GM19372 (cell line): ENCODE measurements around the gene CPT2.

Experiments
- ATAC-seq: cut with Tn5 transposase; IDR thresholded peaks from one replicate; pipeline ENCODE4 v1.9.1; 2021; ENCODE audit warnings: mild to moderate bottlenecking, low read depth, moderate library complexity; ENCODE audit not compliant: unreplicated experiment

CPT2 gene

GRCh38 chr1:53196485-53197290 is at the start of gene CPT2:
TSS of gene CPT2 (plus strand) at chr1:53196824. CDS start at chr1:53196944, 120 bp downstream.
- peak; percentile 98 for ATAC-seq

GRCh38 chr1:53147174-53147573 is 49.5 kb upstream of the CPT2 start:
- ATAC-seq = no peak

DNA sequence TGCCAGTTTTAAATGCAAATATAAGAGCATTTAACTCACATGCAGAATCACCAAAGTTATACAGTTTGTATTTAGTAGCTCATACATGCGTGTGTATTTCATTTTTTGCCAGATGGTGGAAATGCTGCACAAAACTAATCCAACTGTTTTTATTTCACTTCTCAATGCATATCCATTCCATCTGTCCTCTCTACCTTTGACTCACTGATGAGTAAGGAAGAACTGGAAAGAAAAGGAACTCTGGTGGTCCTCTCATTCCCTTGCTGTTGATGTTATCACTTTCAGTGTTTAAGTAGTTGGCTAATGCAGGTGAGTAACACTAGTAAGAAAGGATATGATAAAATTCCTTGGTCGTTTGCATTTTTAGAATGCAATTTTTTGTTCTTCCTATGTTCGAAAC is 48.5 kb upstream of the CPT2 start:
- no peak for ATAC-seq

DNA sequence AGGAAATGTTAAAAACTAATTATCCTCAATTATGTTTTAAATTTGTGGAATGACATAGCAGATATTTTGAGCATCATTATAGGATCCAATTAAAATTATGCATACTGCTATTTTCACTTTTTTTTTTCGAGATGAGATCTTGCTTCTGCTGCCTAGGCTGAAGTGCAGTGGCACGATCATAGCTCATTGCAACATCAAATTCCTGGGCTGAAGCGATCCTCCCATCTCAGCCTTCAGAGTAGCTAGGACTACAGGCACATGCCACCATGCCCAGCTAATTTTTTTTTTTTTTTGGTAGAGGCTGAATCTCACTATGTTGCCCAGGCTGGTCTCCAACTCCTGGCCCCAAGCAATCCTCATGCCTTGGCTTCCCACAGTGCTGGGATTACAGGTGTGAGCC is 42.9 kb upstream of the CPT2 start:
- no peak for ATAC-seq

DNA sequence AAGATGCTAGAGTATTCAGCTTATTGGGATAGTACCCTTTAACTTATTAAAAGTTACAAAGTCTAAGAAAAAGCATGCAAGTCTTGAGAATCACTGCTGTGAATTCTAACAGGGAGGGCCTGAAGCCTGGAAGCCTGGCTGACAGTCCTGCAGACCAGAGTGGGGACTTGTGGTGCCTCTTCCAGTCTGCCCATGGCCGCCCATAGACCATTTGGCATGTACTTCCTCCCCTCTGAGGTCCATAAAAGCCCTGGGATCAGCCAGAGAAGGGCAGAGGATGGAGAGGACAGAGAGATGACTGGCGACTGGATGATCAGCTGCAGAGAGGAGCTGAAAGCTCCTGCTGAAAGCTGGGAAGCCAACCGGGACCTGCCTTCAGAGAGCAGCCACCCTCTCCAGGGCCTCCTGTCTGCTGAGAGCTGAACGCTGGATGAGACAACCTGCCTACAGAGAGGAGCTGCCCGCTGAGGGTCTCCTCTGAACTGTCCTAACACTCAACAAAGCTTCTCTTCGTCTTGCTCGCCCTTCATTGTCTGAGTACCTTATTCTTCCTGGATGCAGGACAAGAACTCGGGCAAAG is 41.7 kb upstream of the CPT2 start:
- ATAC-seq = no peak

DNA sequence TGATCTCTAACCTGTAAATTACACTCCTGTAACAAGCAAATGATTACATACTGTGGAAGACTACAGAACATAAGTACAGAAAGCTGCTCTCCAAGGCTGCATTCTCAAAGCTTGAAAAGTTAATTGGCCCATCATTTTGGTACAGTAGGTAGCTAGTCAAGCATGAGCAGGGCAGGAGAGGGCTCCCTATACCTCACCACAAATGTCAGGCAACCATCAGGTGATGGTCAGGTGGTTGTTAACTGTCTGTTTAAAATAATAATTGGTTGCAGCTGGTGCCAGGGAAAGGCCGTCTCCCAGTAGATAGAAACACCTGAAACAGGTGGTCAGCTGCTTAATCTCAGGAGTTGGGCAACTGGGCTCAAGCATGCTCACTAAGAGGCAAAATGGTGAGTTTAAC is 41.1 kb upstream of the CPT2 start:
- ATAC-seq = no peak

DNA sequence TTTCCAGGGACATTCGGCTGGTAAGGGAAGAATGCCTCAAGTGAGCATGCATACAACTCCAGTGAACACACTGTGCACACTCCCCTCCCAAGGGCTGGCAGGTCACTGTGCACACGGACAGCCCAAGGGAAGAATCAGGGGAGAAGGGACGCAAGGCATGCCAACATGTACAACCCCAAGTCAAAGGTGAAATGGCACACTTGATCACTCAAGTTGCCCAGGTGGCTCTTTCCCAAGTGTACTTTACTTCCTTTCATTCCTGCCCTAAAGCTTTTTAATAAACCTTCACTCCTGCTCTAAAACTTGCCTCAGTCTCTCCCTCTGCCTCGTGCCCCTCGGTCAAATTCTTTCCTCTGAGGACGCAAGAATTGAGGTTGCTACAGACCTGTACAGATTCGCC is 40.7 kb upstream of the CPT2 start:
- no peak for ATAC-seq

GRCh38 chr1:53156783-53157182 is 39.8 kb upstream of the CPT2 start:
- no peak for ATAC-seq

GRCh38 chr1:53158900-53159299 is 37.7 kb upstream of the CPT2 start:
- ATAC-seq = no peak

DNA sequence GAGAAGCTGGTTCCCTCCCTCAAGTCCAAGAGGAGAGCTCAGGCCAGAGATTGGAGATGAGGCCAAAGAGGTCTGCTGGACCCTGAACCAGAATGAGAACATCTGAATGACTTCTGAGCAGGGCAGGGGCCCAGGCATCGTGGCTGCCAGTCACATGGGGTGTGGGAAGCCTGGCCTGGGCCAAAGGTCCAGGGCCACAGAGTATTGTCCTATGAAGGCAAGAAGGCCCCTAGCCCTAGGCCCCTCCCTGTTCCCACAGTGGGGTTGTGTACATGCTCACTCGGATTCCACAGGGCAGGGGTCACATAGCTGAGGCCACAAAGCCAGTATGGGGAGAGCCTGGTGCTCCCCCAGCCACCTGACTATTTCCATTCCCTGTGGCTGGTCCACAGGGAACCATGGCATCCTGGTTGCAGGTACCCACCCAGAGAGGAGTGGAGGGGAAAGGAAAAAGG is 35.7 kb upstream of the CPT2 start:
- no peak for ATAC-seq

GRCh38 chr1:53162621-53163020 is 34.0 kb upstream of the CPT2 start:
- no peak for ATAC-seq

DNA sequence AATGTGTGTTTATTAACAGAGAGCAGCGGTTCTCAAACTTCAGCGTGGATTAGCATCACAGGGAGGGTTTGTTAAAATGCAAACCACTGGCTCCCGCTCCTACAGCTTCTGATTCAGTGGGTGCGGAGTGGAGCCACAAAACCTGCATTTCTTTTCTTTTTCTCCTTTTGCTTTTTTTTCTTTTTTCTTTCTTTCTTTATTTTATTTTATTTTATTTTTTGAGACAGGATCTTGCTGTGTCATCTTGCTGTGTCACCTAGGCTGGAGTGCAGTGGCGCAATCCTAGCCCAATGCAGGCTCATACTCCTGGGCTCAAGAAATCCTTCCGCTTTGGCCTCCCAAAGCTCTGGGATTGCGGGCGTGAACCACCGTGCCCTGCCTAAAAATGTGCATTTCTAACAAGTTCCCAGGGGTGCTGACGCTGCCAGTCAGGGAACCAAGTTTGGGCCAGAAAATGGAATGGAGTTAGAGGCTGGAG is 33.3 kb upstream of the CPT2 start:
- ATAC-seq = no peak

DNA sequence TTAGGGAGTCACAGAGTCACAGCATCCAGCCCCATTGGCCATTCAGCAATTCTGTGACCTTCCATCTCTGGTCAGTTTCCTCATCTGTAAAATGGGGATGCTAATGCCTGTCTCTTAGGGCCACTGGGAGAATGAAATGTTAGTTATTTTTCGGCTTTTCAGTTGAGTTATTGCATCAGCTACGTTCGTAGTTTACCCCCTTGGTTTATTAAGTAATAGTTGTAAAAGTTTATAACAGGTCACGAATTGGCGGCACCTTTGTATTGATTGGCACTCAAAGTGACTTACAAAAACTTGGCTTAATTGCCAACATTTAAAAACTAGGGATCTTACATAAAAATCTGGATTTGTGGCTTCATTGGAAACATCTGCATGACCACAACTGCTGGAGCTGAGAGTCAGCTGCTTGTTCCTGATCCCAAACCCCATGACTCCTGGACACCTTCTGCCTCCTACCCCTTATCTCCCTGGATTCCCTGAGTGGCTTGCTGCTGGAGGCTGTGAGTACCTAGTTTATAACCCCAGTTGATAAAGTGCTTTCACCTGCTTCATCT is 31.1 kb upstream of the CPT2 start:
- ATAC-seq = no peak

DNA sequence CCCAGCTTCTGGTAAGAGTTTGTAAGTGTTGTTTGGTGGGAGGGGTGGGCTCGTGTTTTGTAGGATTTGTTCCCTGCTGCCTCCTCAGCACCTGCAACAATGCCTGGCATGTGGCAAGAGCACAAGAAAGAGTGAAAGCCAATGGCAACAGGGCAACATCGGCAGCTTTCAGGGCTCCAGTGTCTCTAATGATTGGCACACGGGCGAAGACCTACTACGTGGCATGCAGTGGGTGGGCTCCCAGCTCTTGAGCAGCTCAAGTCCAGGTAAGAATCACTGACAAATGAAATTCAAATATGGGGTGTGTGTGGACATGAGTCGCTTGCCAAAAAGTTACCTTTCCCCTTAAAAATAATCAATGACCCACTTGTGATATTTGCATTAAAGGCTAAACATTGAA is 30.3 kb upstream of the CPT2 start:
- ATAC-seq = no peak

- ATAC-seq = no peak
Measured at GRCh38 chr1:53166912-53167311, 29.7 kb upstream of the CPT2 start.

GRCh38 chr1:53172426-53173128 is 24.0 kb upstream of the CPT2 start:
- ATAC-seq = no peak

DNA sequence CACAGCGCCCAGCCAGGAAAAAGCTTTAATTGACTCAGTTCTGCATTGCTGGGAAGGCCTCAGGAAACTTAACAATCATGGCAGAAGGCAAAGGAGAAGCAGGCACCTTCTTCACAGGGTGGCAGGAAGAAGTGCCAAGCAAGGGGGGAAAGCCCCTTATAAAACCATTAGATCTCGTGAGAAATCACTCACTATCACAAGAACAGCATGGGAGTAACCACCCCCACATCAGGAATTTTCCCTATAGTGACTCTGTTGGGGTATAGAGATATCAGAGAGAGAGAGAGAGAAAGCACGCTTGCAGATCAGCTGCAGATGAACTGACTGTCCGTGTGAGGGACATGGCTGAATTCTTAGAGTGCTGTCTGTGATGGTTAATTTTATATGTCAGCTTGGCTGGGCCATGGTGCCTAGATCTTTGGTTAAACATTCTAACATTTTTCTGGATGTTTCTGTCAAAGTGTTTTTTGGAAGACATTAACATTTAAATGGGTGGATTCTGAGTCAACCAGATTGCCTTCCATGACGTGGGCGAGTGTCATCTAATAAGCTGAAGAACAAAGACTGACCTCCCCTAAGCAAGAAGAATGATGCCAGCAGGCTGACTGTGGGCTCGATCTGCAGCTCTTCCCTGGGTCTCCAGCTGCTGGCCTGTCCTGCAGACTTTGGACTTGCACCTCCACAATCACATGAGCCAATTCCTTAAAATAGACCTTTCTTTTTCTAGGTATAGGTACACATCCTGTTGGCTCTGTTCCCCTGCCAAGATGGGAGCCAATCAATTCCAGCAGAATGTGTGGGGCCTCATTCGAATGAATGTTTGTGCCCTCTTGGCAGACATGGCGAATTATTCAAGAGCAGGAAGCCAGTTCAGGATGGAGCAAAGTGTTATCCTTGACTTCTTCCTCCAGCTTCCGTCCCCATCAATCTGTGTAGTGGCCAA is 21.4 kb upstream of the CPT2 start:
- no peak for ATAC-seq

DNA sequence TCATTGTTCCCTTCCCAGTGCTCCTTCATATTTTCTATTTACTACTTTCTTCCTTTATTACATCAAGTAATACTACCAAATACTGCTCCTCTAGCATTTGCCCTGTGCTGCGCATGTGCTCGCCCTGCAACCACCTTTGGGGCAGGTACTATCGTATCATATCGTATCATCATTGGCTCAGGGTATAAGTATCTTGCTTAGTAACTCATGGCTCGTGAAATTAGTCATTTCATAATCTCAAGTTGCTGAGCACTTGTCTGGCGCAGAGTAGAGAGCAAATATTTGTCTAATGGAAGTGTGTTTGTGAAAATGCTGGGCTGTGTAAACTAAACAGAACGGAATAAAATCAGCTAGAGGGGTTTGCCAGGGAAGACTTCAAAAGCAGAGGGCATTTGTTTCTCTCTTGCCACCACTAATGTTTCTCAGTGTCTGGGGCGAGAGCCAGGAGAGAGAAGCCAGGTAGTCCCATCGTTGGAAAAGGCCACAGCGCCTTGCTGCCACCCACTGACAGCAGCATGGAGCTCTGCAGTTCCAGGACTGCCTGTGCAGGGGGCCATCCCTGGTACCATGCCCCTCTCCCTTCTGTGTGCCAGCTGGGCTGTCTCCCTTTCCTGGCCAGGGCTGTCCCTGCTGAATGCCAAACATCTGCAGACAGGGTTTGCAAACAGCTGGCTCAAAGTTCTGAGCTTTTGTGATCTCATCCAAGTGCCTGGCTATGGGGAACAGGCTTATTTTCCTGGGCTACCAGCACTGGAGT is 20.0 kb upstream of the CPT2 start:
- no peak for ATAC-seq

GRCh38 chr1:53180226-53180625 is 16.4 kb upstream of the CPT2 start:
- ATAC-seq = no peak
